Measurements from ENCODE around the gene ZNF92.
"Not testable (repeated sequence)": the region's sequence is repeated elsewhere in the genome, so short reads cannot be mapped to it uniquely, and the experiment has no call there.

Gene ZNF92

DNA sequence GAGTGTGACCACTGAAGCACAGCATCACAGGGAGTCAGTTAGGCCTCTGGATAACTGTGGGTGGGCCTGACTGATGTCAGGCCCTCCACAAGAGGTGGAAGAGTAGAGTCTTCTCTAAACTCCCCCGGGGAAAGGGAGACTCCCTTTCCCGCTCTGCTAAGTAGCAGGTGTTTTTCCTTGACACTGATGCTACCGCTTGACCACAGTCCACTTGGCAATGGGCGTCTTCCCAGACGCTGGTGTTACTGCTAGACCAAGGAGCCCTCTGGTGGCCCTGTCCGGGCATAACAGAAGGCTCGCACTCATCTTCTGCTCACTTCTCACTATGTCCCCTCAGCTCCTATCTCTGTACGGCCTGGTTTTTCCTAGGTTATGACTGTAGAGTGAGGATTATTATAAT is 73.4 kb downstream of the ZNF92 start:
- not testable (repeated sequence) for H3K9me2 ChIP-seq (ENCODE audit: low read depth, low read length); H3K27me3 ChIP-seq (ENCODE audit: insufficient read depth, low read length); H4K20me1 ChIP-seq (ENCODE audit: insufficient read depth, low read length); H3F3A ChIP-seq (ENCODE audit: insufficient read depth, low read length); H3K4me3 ChIP-seq (ENCODE audit: low read depth, low read length, poor library complexity, severe bottlenecking); H3K9ac ChIP-seq (ENCODE audit: low read length); H3K79me2 ChIP-seq (ENCODE audit: insufficient read depth, low read length); H3K36me3 ChIP-seq (ENCODE audit: insufficient read depth, low read length); H3K4me2 ChIP-seq (ENCODE audit: low read length); H3K27ac ChIP-seq (ENCODE audit: low read depth, low read length, poor library complexity, severe bottlenecking); H2AFZ ChIP-seq (ENCODE audit: low read length)
- TF ChIP-seq, protein P1, sequence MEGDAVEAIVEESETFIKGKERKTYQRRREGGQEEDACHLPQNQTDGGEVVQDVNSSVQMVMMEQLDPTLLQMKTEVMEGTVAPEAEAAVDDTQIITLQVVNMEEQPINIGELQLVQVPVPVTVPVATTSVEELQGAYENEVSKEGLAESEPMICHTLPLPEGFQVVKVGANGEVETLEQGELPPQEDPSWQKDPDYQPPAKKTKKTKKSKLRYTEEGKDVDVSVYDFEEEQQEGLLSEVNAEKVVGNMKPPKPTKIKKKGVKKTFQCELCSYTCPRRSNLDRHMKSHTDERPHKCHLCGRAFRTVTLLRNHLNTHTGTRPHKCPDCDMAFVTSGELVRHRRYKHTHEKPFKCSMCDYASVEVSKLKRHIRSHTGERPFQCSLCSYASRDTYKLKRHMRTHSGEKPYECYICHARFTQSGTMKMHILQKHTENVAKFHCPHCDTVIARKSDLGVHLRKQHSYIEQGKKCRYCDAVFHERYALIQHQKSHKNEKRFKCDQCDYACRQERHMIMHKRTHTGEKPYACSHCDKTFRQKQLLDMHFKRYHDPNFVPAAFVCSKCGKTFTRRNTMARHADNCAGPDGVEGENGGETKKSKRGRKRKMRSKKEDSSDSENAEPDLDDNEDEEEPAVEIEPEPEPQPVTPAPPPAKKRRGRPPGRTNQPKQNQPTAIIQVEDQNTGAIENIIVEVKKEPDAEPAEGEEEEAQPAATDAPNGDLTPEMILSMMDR (IDR thresholded peaks at IDR 0.05; ENCODE audit: low read length): peak; percentile 48
- H3K9me3 ChIP-seq (ENCODE audit: low read length): peaks cover 11% of the 10 kb centered on the region
- peaks cover 41% of the 10 kb centered on the region for H3K4me1 ChIP-seq (ENCODE audit: insufficient read depth, low read length, severe bottlenecking)

- Histone ChIP-seq H4K20me1 (ENCODE audit: insufficient read depth, low read length) (no peaks in the 10 kb centered on the region), H3K4me2 (ENCODE audit: low read length) (no peak overlapping the region), H3K36me3 (ENCODE audit: insufficient read depth, low read length) (no peaks in the 10 kb centered on the region), H3K79me2 (ENCODE audit: insufficient read depth, low read length) (no peaks in the 10 kb centered on the region), H2AFZ (ENCODE audit: low read length) (no peak overlapping the region), H3K9me2 (ENCODE audit: low read depth, low read length) (no peaks in the 10 kb centered on the region), H3K27me3 (ENCODE audit: insufficient read depth, low read length) (no peaks in the 10 kb centered on the region), H3K9ac (ENCODE audit: low read length) (no peak overlapping the region), H3K27ac (ENCODE audit: low read depth, low read length, poor library complexity, severe bottlenecking) (peak overlapping the region; percentile 72), H3F3A (ENCODE audit: insufficient read depth, low read length) (no peaks in the 10 kb centered on the region), H3K4me1 (ENCODE audit: insufficient read depth, low read length, severe bottlenecking) (peaks cover 61% of the 10 kb centered on the region), H3K4me3 (ENCODE audit: low read depth, low read length, poor library complexity, severe bottlenecking) (no peak overlapping the region), H3K9me3 (ENCODE audit: low read length) (peaks cover 11% of the 10 kb centered on the region)
- TF ChIP-seq EZH2 (IDR thresholded peaks at IDR 0.05; ENCODE audit: borderline replicate concordance, low read length): no peak
- TF ChIP-seq, protein P1 (IDR thresholded peaks at IDR 0.05; ENCODE audit: low read length): no peak
These were observed 75.3 kb downstream of the ZNF92 start for GRCh38 chr7:65448816-65449504.

DNA sequence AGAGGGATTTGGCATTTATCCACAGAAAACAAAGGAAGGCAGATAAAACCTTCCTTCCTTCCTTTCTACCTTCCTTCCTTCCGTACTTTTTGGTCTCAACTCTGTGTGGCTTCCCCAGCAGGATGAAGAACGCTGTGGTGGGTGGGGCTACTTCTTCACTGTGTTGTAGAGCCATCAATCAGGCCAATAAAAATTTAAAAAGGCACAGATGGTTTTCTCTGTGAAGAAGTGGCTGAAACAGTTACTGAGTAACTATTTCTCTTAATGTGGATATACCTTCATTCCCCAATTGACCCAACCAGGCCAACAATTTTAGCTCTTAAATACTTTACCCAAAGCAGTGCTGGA is 75.8 kb downstream of the ZNF92 start:
- Histone ChIP-seq H4K20me1 (ENCODE audit: insufficient read depth, low read length) (no peaks in the 10 kb centered on the region), H3K27me3 (ENCODE audit: insufficient read depth, low read length) (no peaks in the 10 kb centered on the region), H3K9me3 (ENCODE audit: low read length) (peaks cover 11% of the 10 kb centered on the region), H3K79me2 (ENCODE audit: insufficient read depth, low read length) (no peaks in the 10 kb centered on the region), H3K9ac (ENCODE audit: low read length) (no peak overlapping the region; the same call in 1 of the 2 replicates), H3K27ac (ENCODE audit: low read depth, low read length, poor library complexity, severe bottlenecking) (peak overlapping the region; percentile 72), H2AFZ (ENCODE audit: low read length) (no peak overlapping the region), H3K4me1 (ENCODE audit: insufficient read depth, low read length, severe bottlenecking) (peaks cover 66% of the 10 kb centered on the region), H3K4me2 (ENCODE audit: low read length) (no peak overlapping the region), H3F3A (ENCODE audit: insufficient read depth, low read length) (no peaks in the 10 kb centered on the region), H3K4me3 (ENCODE audit: low read depth, low read length, poor library complexity, severe bottlenecking) (no peak overlapping the region), H3K9me2 (ENCODE audit: low read depth, low read length) (no peaks in the 10 kb centered on the region), H3K36me3 (ENCODE audit: insufficient read depth, low read length) (no peaks in the 10 kb centered on the region)
- no peak for TF ChIP-seq EZH2 (IDR thresholded peaks at IDR 0.05; ENCODE audit: borderline replicate concordance, low read length)
- TF ChIP-seq, protein P1 (IDR thresholded peaks at IDR 0.05; ENCODE audit: low read length): no peak

Measured in OCI-LY1 (cell line).